Mucosa of descending colon (tissue), 3 donors: Measurements from ENCODE around the gene SERF2. TPM values are rescaled to one million over a fixed set of nuclear protein-coding genes. Genes with fewer than 3 reads are reported as not detected.
A peak's percentile ranks its signal among the peaks of the same experiment; 100 is the strongest.
"Not testable (repeated sequence)": the region's sequence is repeated elsewhere in the genome, so short reads cannot be mapped to it uniquely, and the experiment has no call there.

Experiments
- ATAC-seq: fragments of 200-7000 bp; cut with Tn5 transposase; one replicate; pipeline ENCODE4 v1.9.1; 2020; ENCODE audit warnings: mild to moderate bottlenecking, moderate library complexity
- DNase-seq, 3 donors: peaks; one replicate each; pipeline ENCODE4 v3.0.0-alpha.2; 2020
- H3K36me3 ChIP-seq: fragments of 200-600 bp; one replicate; pipeline ENCODE4 v1.8.0; 2021; ENCODE audit warnings: low read depth, mild to moderate bottlenecking
- H3K4me1 ChIP-seq: fragments of 200-600 bp; one replicate; pipeline ENCODE4 v1.8.0; 2021; ENCODE audit warnings: low read depth, mild to moderate bottlenecking
- H3K4me3 ChIP-seq: fragments of 200-600 bp; one replicate; pipeline ENCODE4 v1.8.0; 2021; ENCODE audit warnings: mild to moderate bottlenecking
- H3K9me3 ChIP-seq: fragments of 200-600 bp; one replicate; pipeline ENCODE4 v1.8.0; 2021; ENCODE audit warnings: mild to moderate bottlenecking
- intact Hi-C, 2 donors: fragments of 100-400 bp; cut with DNase I in 1 of 2; cut with micrococcal nuclease in 1 of 2; formaldehyde crosslinking; loops; one replicate each; pipeline versions ENCODE4 v1.11.0 to v1.11.1; 2022; cut with DNase I, micrococcal nuclease
- total RNA-seq, 3 donors: library from RNA; stranded (reverse); fragmentation: NEBNext Ultra II Directional in 2 of 3; extraction: Animal tissue kit (Norgen Biotek cat#: 25700) in 2 of 3; gene quantifications; one replicate each; pipeline versions ENCODE4 v1.2.1 to v1.2.4, GENCODE V29; 2021 to 2023
- TF ChIP-seq, protein P1 (sequence below): fragments of 200-600 bp; IDR thresholded peaks from one replicate; pipeline ENCODE4 v1.8.0; 2022; ENCODE audit warnings: antibody characterized with exemption, mild to moderate bottlenecking
- donor health status: DM: no; HTN: no; CAD: no; lungs with moderate emphysema.
- donor health status: DM: no; HTN: no; CAD: no.
- donor health status: DM: no; HTN: yes; CAD: no.

SERF2 gene
- total RNA-seq, 3 donors from 2014 or later, result 712 to 944 (median 931) TPM

- TF ChIP-seq, protein P1, sequence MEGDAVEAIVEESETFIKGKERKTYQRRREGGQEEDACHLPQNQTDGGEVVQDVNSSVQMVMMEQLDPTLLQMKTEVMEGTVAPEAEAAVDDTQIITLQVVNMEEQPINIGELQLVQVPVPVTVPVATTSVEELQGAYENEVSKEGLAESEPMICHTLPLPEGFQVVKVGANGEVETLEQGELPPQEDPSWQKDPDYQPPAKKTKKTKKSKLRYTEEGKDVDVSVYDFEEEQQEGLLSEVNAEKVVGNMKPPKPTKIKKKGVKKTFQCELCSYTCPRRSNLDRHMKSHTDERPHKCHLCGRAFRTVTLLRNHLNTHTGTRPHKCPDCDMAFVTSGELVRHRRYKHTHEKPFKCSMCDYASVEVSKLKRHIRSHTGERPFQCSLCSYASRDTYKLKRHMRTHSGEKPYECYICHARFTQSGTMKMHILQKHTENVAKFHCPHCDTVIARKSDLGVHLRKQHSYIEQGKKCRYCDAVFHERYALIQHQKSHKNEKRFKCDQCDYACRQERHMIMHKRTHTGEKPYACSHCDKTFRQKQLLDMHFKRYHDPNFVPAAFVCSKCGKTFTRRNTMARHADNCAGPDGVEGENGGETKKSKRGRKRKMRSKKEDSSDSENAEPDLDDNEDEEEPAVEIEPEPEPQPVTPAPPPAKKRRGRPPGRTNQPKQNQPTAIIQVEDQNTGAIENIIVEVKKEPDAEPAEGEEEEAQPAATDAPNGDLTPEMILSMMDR, result no peak
- Histone ChIP-seq H3K4me3 (peak within 1 kb of the TSS; percentile 77), H3K9me3 (no peaks in the 10 kb centered on the region), H3K4me1 (peaks cover 46% of the 10 kb centered on the region), H3K36me3 (no peaks in the 10 kb centered on the region)
- peak; percentile 85 for ATAC-seq
- intact Hi-C loops, result no loop called here
- DNase-seq, result peak; percentile 95 to 97 (median 97)
Measured at GRCh38 chr15:43800286-43801141, 8.4 kb downstream of the SERF2 start, which contains the start of gene HYPK. HYPK (plus strand) TSS chr15:43800599; CDS start chr15:43800623, 24 bp downstream.

GRCh38 chr15:43802676-43803075 is 10.6 kb downstream of the SERF2 start:
- H3K4me1 ChIP-seq, result peaks cover 28% of the 10 kb centered on the region
- H3K9me3 ChIP-seq, H3K36me3 ChIP-seq, DNase-seq, intact Hi-C loops, ATAC-seq, H3K4me3 ChIP-seq: not testable (repeated sequence)

DNA sequence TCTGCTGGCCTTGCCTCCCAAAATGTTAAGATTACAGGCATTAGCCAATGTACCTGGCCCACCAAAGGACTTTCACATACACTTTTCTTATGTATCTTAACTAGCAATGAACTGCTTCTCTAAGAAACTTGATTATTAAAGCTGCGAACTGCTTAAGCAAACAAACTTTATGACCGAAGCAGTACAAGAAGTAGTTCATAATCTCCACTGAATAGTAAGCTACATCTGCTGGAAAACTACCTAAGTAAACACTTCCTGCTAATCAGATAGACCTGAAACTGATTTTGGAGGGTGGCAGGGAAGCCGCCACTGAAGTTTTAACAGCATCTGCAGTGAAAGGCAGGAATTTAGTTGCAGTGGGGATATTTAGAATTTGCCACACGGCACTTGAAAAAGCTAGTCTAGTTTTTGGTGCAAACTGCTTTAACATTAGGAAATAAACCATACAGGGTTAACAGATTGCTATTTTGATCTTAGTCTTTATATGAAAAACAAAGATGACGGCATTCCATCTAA is 16.4 kb downstream of the SERF2 start:
- H3K9me3 ChIP-seq, result no peaks in the 10 kb centered on the region
- H3K4me1 ChIP-seq, result no peaks in the 10 kb centered on the region
- ATAC-seq (peak; percentile 19), DNase-seq (no peak)
- intact Hi-C loops, result no loop called here
- H3K36me3 ChIP-seq, result peaks cover 20% of the 10 kb centered on the region
- H3K4me3 ChIP-seq, result no peak overlapping the region
- TF ChIP-seq, protein P1, result no peak

DNA sequence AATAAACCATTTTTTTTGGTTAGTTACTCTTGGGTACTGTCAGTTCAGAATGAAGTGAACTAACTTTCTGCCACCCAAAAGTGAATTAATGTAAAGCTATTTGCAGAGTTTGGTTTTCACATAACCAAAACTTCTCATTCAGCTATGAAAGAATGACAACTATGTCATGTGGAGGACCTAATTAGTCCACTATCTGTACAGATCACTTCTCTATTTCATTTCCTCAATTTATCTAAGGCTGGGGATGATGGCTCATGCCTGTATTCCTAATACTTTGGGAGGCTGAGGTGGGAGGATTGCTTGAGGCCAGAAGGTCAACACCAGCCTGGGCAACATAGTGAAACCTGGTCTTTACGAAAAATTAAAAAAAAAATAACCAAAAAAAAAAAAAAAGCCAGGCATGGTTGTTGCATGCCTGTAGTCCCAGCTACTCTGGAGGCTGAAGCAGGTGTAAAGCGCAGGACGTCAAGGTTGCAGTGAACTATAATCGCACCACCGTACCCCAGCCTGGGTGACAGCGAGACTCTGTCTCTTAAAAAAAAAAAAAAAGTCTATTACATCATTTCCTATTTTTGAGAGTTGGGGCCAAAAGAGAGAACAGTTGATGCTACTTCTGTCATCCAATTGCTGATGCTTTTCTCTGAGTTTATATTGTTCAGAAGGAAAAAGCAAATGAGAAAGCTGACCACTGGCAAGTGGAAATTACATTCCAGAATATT is 17.0 kb downstream of the SERF2 start:
- Histone ChIP-seq H3K4me1 (no peaks in the 10 kb centered on the region), H3K36me3 (peaks cover 20% of the 10 kb centered on the region), H3K4me3 (no peak overlapping the region), H3K9me3 (no peaks in the 10 kb centered on the region)
- intact Hi-C loops, result no loop called here
- peak; percentile 42 for ATAC-seq
- TF ChIP-seq, protein P1, result no peak
- DNase-seq, result no peak

GRCh38 chr15:43815064-43815463 is 22.9 kb downstream of the SERF2 start:
- H3K9me3 ChIP-seq, H3K4me3 ChIP-seq, intact Hi-C loops, DNase-seq, ATAC-seq, H3K4me1 ChIP-seq: not testable (repeated sequence)
- H3K36me3 ChIP-seq, result peaks cover 15% of the 10 kb centered on the region

DNA sequence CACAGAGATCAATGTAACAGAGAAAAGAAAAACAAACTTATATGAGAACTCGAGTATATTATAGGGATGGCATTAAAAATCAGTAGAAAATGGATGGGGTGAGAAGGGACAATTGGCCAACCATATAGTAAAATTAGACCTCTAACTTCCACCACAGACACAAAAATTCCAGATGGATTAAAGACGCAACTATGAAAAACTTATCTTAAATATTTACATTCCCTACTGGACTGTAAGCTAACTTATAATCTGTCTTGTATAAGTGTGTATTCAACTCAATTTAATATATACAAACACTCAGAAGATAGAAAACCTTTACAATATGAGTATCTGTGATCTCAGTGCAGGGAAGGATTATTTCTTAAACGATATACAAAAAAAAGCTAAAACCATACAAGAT is 29.4 kb downstream of the SERF2 start:
- DNase-seq, result no peak

More for the DNA sequence above, 29.4 kb downstream of the SERF2 start:
- TF ChIP-seq, protein P1, result no peak
- Histone ChIP-seq H3K9me3 (no peaks in the 10 kb centered on the region), H3K4me1 (peaks cover 31% of the 10 kb centered on the region), H3K36me3 (no peaks in the 10 kb centered on the region), H3K4me3 (no peak overlapping the region)
- ATAC-seq, result no peak
- intact Hi-C loops, result no loop called here
